Panc1 (cell line): Measurements from ENCODE around the gene IGFL1.

ENCODE experiments used
- POLR2AphosphoS5 ChIP-seq: IDR thresholded peaks from 2 replicates; pipeline ENCODE4 v1.6.1; 2012; ENCODE audit warnings: mild to moderate bottlenecking, low read depth, low read length, moderate library complexity
- TF ChIP-seq, protein P1 (sequence below): fragments of 450-650 bp; IDR thresholded peaks from 2 replicates; pipeline ENCODE4 v1.5.1; 2017; ENCODE audit warnings: mild to moderate bottlenecking

DNA sequence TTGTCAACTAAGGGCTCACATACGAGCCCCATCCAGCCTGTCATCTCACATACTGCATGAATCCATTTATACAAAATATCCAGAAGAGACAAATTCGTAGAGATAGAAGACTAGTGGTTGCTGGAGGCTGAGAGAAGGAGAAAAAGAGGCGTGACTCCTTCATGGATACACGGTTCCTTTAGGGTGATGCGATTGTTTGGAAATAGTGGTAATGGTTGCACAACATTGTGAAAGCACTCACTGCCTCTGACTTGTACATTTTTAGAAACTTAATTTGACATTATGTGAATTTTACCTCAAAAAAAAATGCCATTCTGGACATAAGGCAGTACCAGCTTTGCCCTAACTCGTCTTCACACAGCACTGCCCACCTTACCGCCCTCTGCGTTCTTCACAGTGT, 27.3 kb downstream of the IGFL1 start:
- TF ChIP-seq, protein P1, sequence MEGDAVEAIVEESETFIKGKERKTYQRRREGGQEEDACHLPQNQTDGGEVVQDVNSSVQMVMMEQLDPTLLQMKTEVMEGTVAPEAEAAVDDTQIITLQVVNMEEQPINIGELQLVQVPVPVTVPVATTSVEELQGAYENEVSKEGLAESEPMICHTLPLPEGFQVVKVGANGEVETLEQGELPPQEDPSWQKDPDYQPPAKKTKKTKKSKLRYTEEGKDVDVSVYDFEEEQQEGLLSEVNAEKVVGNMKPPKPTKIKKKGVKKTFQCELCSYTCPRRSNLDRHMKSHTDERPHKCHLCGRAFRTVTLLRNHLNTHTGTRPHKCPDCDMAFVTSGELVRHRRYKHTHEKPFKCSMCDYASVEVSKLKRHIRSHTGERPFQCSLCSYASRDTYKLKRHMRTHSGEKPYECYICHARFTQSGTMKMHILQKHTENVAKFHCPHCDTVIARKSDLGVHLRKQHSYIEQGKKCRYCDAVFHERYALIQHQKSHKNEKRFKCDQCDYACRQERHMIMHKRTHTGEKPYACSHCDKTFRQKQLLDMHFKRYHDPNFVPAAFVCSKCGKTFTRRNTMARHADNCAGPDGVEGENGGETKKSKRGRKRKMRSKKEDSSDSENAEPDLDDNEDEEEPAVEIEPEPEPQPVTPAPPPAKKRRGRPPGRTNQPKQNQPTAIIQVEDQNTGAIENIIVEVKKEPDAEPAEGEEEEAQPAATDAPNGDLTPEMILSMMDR: no peak
- TF ChIP-seq POLR2AphosphoS5: no peak
